Measurements from ENCODE around the gene THSD4.

- TF ChIP-seq CTCF (conservative IDR thresholded peaks at IDR 0.05) (no peak), ZFX (IDR thresholded peaks at IDR 0.05) (no peak)
Measured at GRCh38 chr15:71349336-71349735, 234.1 kb downstream of the THSD4 start.

Measured in C4-2B (cell line).